ENCODE data around the gene GAL3ST1.
A peak's percentile ranks its signal among the peaks of the same experiment; 100 is the strongest.

Gene GAL3ST1

DNA sequence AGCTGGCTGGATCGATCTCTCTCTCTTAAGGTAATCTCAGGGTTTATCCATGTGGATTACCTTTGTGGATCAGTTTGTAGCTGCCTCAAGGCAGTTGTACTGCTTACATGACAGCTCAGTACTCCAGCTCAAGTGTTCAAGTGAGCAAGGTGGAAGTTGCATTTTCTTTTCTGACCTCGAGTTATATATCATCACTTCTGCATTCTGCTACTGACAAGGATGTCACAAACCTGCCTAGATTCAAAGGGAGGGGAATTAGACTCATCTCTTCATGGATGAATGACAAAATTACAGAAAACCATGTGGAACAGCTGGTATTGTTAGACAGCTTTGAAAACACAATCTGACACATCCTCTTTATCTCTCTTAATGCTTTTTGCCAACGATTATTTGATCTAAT lies 26.5 kb upstream of the GAL3ST1 start:
- Histone ChIP-seq H3K79me1 (ENCODE audit: low read depth, low read length) (no peaks in the 10 kb centered on the region), H3K36me3 (replicated peaks in 1 of 2; ENCODE audit: control insufficient read depth in 2 of 2, insufficient read depth in 2 of 2, low read length in 2 of 2) (no peaks in the 10 kb centered on the region), H2AFZ (ENCODE audit: low read length) (no peak overlapping the region), H3K18ac (ENCODE audit: low read length) (no peak overlapping the region), H2BK5ac (ENCODE audit: low read length) (no peak overlapping the region), H3K4me2 (ENCODE audit: insufficient read depth, low read length, poor library complexity, severe bottlenecking) (no peak overlapping the region), H3K4me1 (ENCODE audit: control insufficient read depth in 2 of 2, insufficient read depth in 1 of 2, low read depth in 1 of 2, low read length in 2 of 2) (peaks cover 0 to 4% of the 10 kb centered on the region in 2 donors), H2AK5ac (ENCODE audit: low read depth, low read length) (no peak overlapping the region), H3K27me3 (ENCODE audit: control insufficient read depth in 3 of 3, insufficient read depth in 3 of 3, low read depth in 1 of 3, low read length in 3 of 3) (no peaks in the 10 kb centered on the region), H3K9me3 (replicated peaks in 1 of 2; ENCODE audit: control insufficient read depth in 2 of 2, insufficient read depth in 1 of 2, low read depth in 1 of 2, low read length in 2 of 2) (no peaks in the 10 kb centered on the region), H3K4ac (ENCODE audit: low read length) (no peak overlapping the region), H3K9ac (ENCODE audit: low read depth, low read length, poor library complexity) (no peak overlapping the region), H3K23ac (ENCODE audit: low read depth, low read length, poor library complexity) (no peak overlapping the region), H3K27ac (replicated peaks; ENCODE audit: low read length) (no peak overlapping the region), H2BK12ac (ENCODE audit: low read length) (no peak overlapping the region), H2BK120ac (ENCODE audit: low read depth, low read length) (no peak overlapping the region), H2BK15ac (ENCODE audit: low read length) (no peak overlapping the region), H3K4me3 (ENCODE audit: low read length in 2 of 2) (no peak overlapping the region), H3K14ac (ENCODE audit: low read length) (no peak overlapping the region), H4K91ac (ENCODE audit: low read depth, low read length, poor library complexity) (no peak overlapping the region), H4K8ac (ENCODE audit: low read depth, low read length) (no peak overlapping the region)
- no peak for DNase-seq (ENCODE audit: low spot score)
- WGBS, 2 donors (ENCODE audit: extremely low coverage in 2 of 2, insufficient read length in 2 of 2, insufficient replicate concordance in 1 of 2) = no CpG with 5 or more reads among the region's 3 CpGs

DNA sequence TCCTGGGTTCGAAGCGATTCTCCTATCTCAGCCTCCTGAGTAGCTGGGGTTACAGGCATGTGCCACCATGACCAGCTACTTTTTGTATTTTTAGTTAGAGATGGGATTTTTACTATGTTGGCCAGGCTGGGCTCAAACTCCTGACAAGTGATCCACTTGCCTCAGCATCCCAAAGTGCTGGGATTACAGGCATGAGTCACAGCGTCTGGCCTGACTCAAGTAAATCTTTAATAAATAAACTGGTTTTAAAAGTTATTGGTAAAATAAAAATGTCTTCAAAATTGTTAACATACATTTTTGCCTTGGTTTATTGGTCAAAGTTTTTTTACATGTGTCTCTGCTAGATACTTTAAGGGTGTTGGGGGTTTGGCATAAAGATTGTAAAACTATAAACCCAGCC lies 24.5 kb upstream of the GAL3ST1 start:
- Histone ChIP-seq H3K4ac (ENCODE audit: low read length) (no peak overlapping the region), H2AFZ (ENCODE audit: low read length) (no peak overlapping the region), H2BK120ac (ENCODE audit: low read depth, low read length) (no peak overlapping the region), H3K27me3 (ENCODE audit: control insufficient read depth in 3 of 3, insufficient read depth in 3 of 3, low read depth in 1 of 3, low read length in 3 of 3) (no peaks in the 10 kb centered on the region), H3K4me1 (ENCODE audit: control insufficient read depth in 2 of 2, insufficient read depth in 1 of 2, low read depth in 1 of 2, low read length in 2 of 2) (no peaks in the 10 kb centered on the region), H3K36me3 (replicated peaks in 1 of 2; ENCODE audit: control insufficient read depth in 2 of 2, insufficient read depth in 2 of 2, low read length in 2 of 2) (no peaks in the 10 kb centered on the region), H3K4me3 (ENCODE audit: low read length in 2 of 2) (no peak overlapping the region), H3K9ac (ENCODE audit: low read depth, low read length, poor library complexity) (no peak overlapping the region), H3K4me2 (ENCODE audit: insufficient read depth, low read length, poor library complexity, severe bottlenecking) (no peak overlapping the region), H2BK12ac (ENCODE audit: low read length) (no peak overlapping the region), H3K18ac (ENCODE audit: low read length) (no peak overlapping the region), H3K79me1 (ENCODE audit: low read depth, low read length) (no peaks in the 10 kb centered on the region), H4K8ac (ENCODE audit: low read depth, low read length) (no peak overlapping the region), H2BK15ac (ENCODE audit: low read length) (no peak overlapping the region), H3K23ac (ENCODE audit: low read depth, low read length, poor library complexity) (no peak overlapping the region), H3K14ac (ENCODE audit: low read length) (no peak overlapping the region), H3K9me3 (replicated peaks in 1 of 2; ENCODE audit: control insufficient read depth in 2 of 2, insufficient read depth in 1 of 2, low read depth in 1 of 2, low read length in 2 of 2) (no peaks in the 10 kb centered on the region), H2AK5ac (ENCODE audit: low read depth, low read length) (no peak overlapping the region), H3K27ac (replicated peaks; ENCODE audit: low read length) (no peak overlapping the region), H2BK5ac (ENCODE audit: low read length) (no peak overlapping the region), H4K91ac (ENCODE audit: low read depth, low read length, poor library complexity) (no peak overlapping the region)
- DNase-seq (ENCODE audit: low spot score) = no peak
- WGBS, 2 donors (ENCODE audit: extremely low coverage in 2 of 2, insufficient read length in 2 of 2, insufficient replicate concordance in 1 of 2) = no CpG with 5 or more reads among the region's 3 CpGs

DNA sequence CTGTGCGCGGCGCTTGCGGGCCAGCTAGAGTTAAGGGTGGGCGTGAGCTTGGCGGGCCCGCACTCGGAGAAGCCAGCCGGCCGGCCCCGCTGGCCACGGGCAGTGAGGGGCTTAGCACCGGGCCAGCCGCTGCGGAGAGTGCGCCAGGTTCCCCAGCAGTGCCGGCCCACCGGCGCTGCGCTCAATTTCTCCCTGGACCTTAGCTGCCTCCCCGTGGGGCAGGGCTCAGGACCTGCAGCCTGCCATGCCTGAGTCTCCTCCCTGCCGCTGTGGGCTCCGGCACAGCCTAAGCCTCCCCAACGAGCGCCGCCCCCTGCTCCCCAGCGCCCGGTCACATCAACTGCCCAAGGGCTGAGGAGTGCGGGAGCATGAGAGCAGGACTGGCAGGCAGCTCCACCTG lies 22.4 kb upstream of the GAL3ST1 start:
- Histone ChIP-seq H3K36me3 (replicated peaks in 1 of 2; ENCODE audit: control insufficient read depth in 2 of 2, insufficient read depth in 2 of 2, low read length in 2 of 2) (no peaks in the 10 kb centered on the region), H3K4me3 (ENCODE audit: low read length in 2 of 2) (no peak overlapping the region), H2AFZ (ENCODE audit: low read length) (no peak overlapping the region), H3K27me3 (ENCODE audit: control insufficient read depth in 3 of 3, insufficient read depth in 3 of 3, low read depth in 1 of 3, low read length in 3 of 3) (no peaks in the 10 kb centered on the region), H4K91ac (ENCODE audit: low read depth, low read length, poor library complexity) (no peak overlapping the region), H2AK5ac (ENCODE audit: low read depth, low read length) (peak overlapping the region; percentile 75), H3K9ac (ENCODE audit: low read depth, low read length, poor library complexity) (no peak overlapping the region), H3K18ac (ENCODE audit: low read length) (peak overlapping the region; percentile 71), H4K8ac (ENCODE audit: low read depth, low read length) (no peak overlapping the region), H2BK5ac (ENCODE audit: low read length) (peak overlapping the region; percentile 39), H3K79me1 (ENCODE audit: low read depth, low read length) (no peaks in the 10 kb centered on the region), H2BK15ac (ENCODE audit: low read length) (peak overlapping the region; percentile 67), H3K23ac (ENCODE audit: low read depth, low read length, poor library complexity) (no peak overlapping the region), H3K9me3 (replicated peaks in 1 of 2; ENCODE audit: control insufficient read depth in 2 of 2, insufficient read depth in 1 of 2, low read depth in 1 of 2, low read length in 2 of 2) (no peaks in the 10 kb centered on the region), H3K4me1 (ENCODE audit: control insufficient read depth in 2 of 2, insufficient read depth in 1 of 2, low read depth in 1 of 2, low read length in 2 of 2) (no peaks in the 10 kb centered on the region), H3K4me2 (ENCODE audit: insufficient read depth, low read length, poor library complexity, severe bottlenecking) (no peak overlapping the region), H3K14ac (ENCODE audit: low read length) (peak overlapping the region; percentile 21), H3K4ac (ENCODE audit: low read length) (no peak overlapping the region), H2BK120ac (ENCODE audit: low read depth, low read length) (no peak overlapping the region), H2BK12ac (ENCODE audit: low read length) (no peak overlapping the region), H3K27ac (replicated peaks; ENCODE audit: low read length) (no peak overlapping the region)
- no peak for DNase-seq (ENCODE audit: low spot score)
- no CpG with 5 or more reads among the region's 29 CpGs for WGBS, 2 donors (ENCODE audit: extremely low coverage in 2 of 2, insufficient read length in 2 of 2, insufficient replicate concordance in 1 of 2)

DNA sequence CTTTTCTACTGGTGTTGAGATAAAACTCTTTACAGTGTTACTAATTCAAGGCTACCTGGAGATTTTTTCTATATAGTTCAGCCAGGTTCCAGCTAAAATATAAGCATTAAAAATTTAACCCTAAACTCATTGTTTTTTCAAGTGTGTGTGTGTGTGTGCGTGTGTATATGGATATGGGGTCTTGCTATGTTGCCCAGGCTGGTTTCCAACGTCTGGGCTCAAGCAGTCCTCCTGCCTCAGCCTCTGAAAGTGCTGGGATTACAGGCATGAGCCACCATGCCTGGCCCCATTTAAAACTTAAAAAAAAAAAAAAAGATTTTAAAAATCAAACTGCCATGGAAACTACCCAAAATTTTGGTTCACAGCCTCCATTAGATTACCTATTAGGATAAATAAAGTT lies 21.7 kb upstream of the GAL3ST1 start:
- Histone ChIP-seq H2BK5ac (ENCODE audit: low read length) (no peak overlapping the region), H2AK5ac (ENCODE audit: low read depth, low read length) (no peak overlapping the region), H3K79me1 (ENCODE audit: low read depth, low read length) (peaks cover under 1% of the 10 kb centered on the region), H3K18ac (ENCODE audit: low read length) (no peak overlapping the region), H3K9me3 (replicated peaks in 1 of 2; ENCODE audit: control insufficient read depth in 2 of 2, insufficient read depth in 1 of 2, low read depth in 1 of 2, low read length in 2 of 2) (no peaks in the 10 kb centered on the region), H2AFZ (ENCODE audit: low read length) (no peak overlapping the region), H3K4me3 (ENCODE audit: low read length in 2 of 2) (no peak overlapping the region), H3K27ac (replicated peaks; ENCODE audit: low read length) (no peak overlapping the region), H3K4me1 (ENCODE audit: control insufficient read depth in 2 of 2, insufficient read depth in 1 of 2, low read depth in 1 of 2, low read length in 2 of 2) (peaks cover 0 to under 1% of the 10 kb centered on the region in 2 donors), H3K27me3 (ENCODE audit: control insufficient read depth in 3 of 3, insufficient read depth in 3 of 3, low read depth in 1 of 3, low read length in 3 of 3) (no peaks in the 10 kb centered on the region), H4K91ac (ENCODE audit: low read depth, low read length, poor library complexity) (no peak overlapping the region), H3K36me3 (replicated peaks in 1 of 2; ENCODE audit: control insufficient read depth in 2 of 2, insufficient read depth in 2 of 2, low read length in 2 of 2) (no peaks in the 10 kb centered on the region), H3K4me2 (ENCODE audit: insufficient read depth, low read length, poor library complexity, severe bottlenecking) (no peak overlapping the region), H2BK15ac (ENCODE audit: low read length) (no peak overlapping the region), H2BK12ac (ENCODE audit: low read length) (no peak overlapping the region), H3K9ac (ENCODE audit: low read depth, low read length, poor library complexity) (no peak overlapping the region), H4K8ac (ENCODE audit: low read depth, low read length) (no peak overlapping the region), H3K14ac (ENCODE audit: low read length) (no peak overlapping the region), H2BK120ac (ENCODE audit: low read depth, low read length) (no peak overlapping the region), H3K4ac (ENCODE audit: low read length) (no peak overlapping the region), H3K23ac (ENCODE audit: low read depth, low read length, poor library complexity) (no peak overlapping the region)
- WGBS, 2 donors (ENCODE audit: extremely low coverage in 2 of 2, insufficient read length in 2 of 2, insufficient replicate concordance in 1 of 2) = no CpG with 5 or more reads among the region's 2 CpGs
- no peak for DNase-seq (ENCODE audit: low spot score)

All from neuronal stem cell (in vitro differentiated cells).